Neural cell (in vitro differentiated cells): ENCODE data around the gene KRTAP10-2.

ENCODE experiments used
- REST ChIP-seq: IDR thresholded peaks from 2 replicates; pipeline ENCODE4 v1.6.1; 2012; ENCODE audit warnings: borderline replicate concordance
- TAF1 ChIP-seq: IDR thresholded peaks from 2 replicates; pipeline ENCODE4 v1.6.1; 2012; ENCODE audit warnings: low read depth

DNA sequence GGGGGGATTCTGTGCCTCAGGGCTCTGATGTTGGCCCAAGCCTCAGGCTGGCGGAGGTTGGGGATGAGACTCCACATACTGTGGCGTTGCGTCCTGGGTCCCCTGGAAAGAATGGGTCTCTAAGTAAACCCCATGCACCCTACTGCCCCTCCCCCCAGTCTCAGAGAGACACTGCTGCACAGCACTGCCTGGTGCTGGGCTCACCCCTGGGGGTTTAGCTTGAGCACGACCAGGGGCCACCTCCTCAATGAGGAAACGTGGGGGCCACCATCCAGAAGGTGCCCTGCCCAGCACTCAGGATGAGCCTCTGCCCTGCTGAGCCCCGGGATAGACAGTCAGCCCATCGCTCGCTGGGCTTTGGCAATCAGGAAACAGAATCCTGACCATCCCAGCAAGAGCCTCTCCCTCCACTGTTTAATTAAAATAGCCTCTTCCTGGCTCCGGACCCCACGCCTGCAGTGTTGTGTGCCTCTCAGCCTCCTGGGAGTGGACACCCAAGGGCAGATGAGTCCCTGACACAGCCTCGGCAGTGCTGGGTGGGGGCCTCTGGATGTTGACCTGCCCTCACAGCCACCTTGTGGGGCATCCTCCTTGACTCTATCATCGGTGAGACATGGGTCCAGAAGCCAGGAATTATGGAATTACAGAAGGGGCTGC is 18.7 kb upstream of the KRTAP10-2 start:
- no peak for TF ChIP-seq REST
- no peak for TF ChIP-seq TAF1
